Muscle layer of duodenum (tissue), 2 donors: ENCODE measurements around the gene PRDM2.

ENCODE experiments used
- H3K27ac ChIP-seq: one replicate; pipeline ENCODE4 v1.7.0; 2013; ENCODE audit warnings: mild to moderate bottlenecking, low read length
- H3K27me3 ChIP-seq: one replicate; pipeline ENCODE4 v1.7.0; 2013; ENCODE audit warnings: low read depth, mild to moderate bottlenecking, control low read depth, low read length
- H3K36me3 ChIP-seq, 2 donors: one replicate each; pipeline ENCODE4 v1.7.0; 2013; ENCODE audit warnings: low read length in 2 of 2, control low read depth in 1 of 2, mild to moderate bottlenecking in 1 of 2; ENCODE audit not compliant: insufficient read depth in 2 of 2, control insufficient read depth in 1 of 2
- H3K4me1 ChIP-seq, 2 donors: one replicate each; pipeline ENCODE4 v1.7.0; 2013; ENCODE audit warnings: low read length in 2 of 2, mild to moderate bottlenecking in 2 of 2, control low read depth in 1 of 2, moderate library complexity in 1 of 2; ENCODE audit not compliant: insufficient read depth in 2 of 2, control insufficient read depth in 1 of 2
- H3K4me3 ChIP-seq, 2 donors: one replicate each; pipeline ENCODE4 v1.7.0; 2013; ENCODE audit warnings: low read length in 2 of 2, low read depth in 1 of 2, mild to moderate bottlenecking in 1 of 2
- H3K9me3 ChIP-seq, 2 donors: one replicate each; pipeline ENCODE4 v1.7.0; 2013; ENCODE audit warnings: low read length in 2 of 2, control low read depth in 1 of 2, mild to moderate bottlenecking in 1 of 2; ENCODE audit not compliant: control insufficient read depth in 1 of 2
- donor health status: healthy.

Gene PRDM2

GRCh38 chr1:13832536-13832935, 132.5 kb downstream of the PRDM2 start:
- no peaks in the 10 kb centered on the region for H3K4me1 ChIP-seq
- H3K27ac ChIP-seq, result no peak overlapping the region
- no peaks in the 10 kb centered on the region for H3K36me3 ChIP-seq
- no peak overlapping the region for H3K4me3 ChIP-seq
- H3K27me3 ChIP-seq, result peaks cover 5% of the 10 kb centered on the region
- no peaks in the 10 kb centered on the region for H3K9me3 ChIP-seq

DNA sequence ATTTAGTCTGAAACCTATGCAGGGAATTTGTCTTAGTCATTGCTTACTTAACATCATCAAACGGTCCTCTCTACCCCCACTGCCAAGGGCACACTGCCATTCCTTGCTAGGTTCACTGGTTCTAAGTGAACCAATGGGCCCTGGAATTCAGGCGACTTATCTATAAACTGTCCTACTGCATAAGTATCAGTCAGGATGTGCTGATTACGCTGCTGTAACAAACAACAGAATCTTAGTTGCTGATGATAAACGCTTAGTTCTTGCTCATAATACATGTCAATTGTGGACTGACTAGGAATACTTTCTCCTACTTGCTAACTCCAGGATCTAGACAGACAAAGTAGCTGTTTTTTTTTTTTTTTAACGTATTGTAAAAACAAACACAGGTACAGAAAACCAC, 136.1 kb downstream of the PRDM2 start:
- H3K36me3 ChIP-seq, result no peaks in the 10 kb centered on the region
- no peaks in the 10 kb centered on the region for H3K9me3 ChIP-seq
- no peaks in the 10 kb centered on the region for H3K4me1 ChIP-seq
- no peak overlapping the region for H3K27ac ChIP-seq
- H3K27me3 ChIP-seq, result no peaks in the 10 kb centered on the region
- H3K4me3 ChIP-seq, result no peak overlapping the region

DNA sequence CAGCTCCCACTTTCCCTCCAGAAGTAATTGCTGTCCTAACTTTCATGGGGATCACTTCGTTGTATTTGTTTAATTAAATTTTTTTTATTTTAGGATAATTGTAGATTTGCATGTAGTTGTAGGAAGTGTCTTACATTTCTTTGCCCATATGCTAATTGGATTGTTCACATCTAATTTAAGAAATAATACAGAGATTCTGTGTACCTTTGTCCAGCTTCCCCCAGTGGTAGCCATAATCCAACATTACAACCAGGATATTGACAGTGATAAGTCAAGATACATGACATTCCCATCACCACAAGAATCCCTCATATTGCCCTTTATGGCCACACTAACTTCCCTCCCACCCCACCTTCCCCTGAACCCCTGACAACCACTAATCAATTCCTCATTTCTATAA, 136.6 kb downstream of the PRDM2 start:
- Histone ChIP-seq H3K4me3 (no peak overlapping the region), H3K27ac (no peak overlapping the region), H3K36me3 (no peaks in the 10 kb centered on the region), H3K9me3 (no peaks in the 10 kb centered on the region), H3K27me3 (no peaks in the 10 kb centered on the region), H3K4me1 (no peaks in the 10 kb centered on the region)

DNA sequence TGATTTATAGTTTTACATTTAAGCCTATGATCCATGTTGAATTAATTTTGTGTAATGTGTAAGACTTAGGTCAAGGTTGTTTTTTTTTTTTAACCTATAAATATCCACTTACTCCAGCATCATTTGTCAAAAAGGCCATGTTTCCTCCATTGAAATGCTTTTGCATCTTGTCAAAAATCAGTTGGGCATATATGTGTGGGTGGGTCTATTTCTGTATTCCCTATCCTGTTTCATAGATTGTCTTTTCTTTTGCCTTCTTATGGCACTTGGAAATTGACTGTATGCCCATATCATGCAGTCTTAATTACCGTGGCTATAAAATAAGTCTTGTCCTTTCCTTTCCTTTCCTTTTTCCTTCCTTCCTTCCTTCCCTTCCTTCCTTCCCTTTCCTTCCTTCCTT, 138.2 kb downstream of the PRDM2 start:
- no peak overlapping the region for H3K27ac ChIP-seq
- H3K4me3 ChIP-seq, result no peak overlapping the region
- H3K9me3 ChIP-seq, result no peaks in the 10 kb centered on the region
- no peaks in the 10 kb centered on the region for H3K36me3 ChIP-seq
- no peaks in the 10 kb centered on the region for H3K27me3 ChIP-seq
- H3K4me1 ChIP-seq, result no peaks in the 10 kb centered on the region

- Histone ChIP-seq H3K36me3 (no peaks in the 10 kb centered on the region), H3K4me1 (no peaks in the 10 kb centered on the region), H3K9me3 (no peaks in the 10 kb centered on the region), H3K4me3 (no peak overlapping the region), H3K27ac (no peak overlapping the region), H3K27me3 (no peaks in the 10 kb centered on the region)
Measured at GRCh38 chr1:13842497-13842896, 142.5 kb downstream of the PRDM2 start.

- Histone ChIP-seq H3K4me1 (no peaks in the 10 kb centered on the region), H3K27me3 (no peaks in the 10 kb centered on the region), H3K27ac (no peak overlapping the region), H3K36me3 (no peaks in the 10 kb centered on the region), H3K4me3 (no peak overlapping the region), H3K9me3 (peaks cover 0 to 3% of the 10 kb centered on the region in 2 donors)
Measured at GRCh38 chr1:13851726-13852125, 151.7 kb downstream of the PRDM2 start.

GRCh38 chr1:13855554-13855953, 155.6 kb downstream of the PRDM2 start:
- no peaks in the 10 kb centered on the region for H3K36me3 ChIP-seq
- peaks cover 0 to 7% of the 10 kb centered on the region in 2 donors for H3K9me3 ChIP-seq
- no peaks in the 10 kb centered on the region for H3K27me3 ChIP-seq
- H3K4me3 ChIP-seq, result no peak overlapping the region
- H3K4me1 ChIP-seq, result no peaks in the 10 kb centered on the region
- H3K27ac ChIP-seq, result no peak overlapping the region

- H3K27ac ChIP-seq, result no peak overlapping the region
- no peaks in the 10 kb centered on the region for H3K27me3 ChIP-seq
- H3K9me3 ChIP-seq, result peaks cover 0 to 7% of the 10 kb centered on the region in 2 donors
- H3K36me3 ChIP-seq, result no peaks in the 10 kb centered on the region
- no peaks in the 10 kb centered on the region for H3K4me1 ChIP-seq
- no peak overlapping the region for H3K4me3 ChIP-seq
Measured at GRCh38 chr1:13860031-13860430, 160.0 kb downstream of the PRDM2 start.

DNA sequence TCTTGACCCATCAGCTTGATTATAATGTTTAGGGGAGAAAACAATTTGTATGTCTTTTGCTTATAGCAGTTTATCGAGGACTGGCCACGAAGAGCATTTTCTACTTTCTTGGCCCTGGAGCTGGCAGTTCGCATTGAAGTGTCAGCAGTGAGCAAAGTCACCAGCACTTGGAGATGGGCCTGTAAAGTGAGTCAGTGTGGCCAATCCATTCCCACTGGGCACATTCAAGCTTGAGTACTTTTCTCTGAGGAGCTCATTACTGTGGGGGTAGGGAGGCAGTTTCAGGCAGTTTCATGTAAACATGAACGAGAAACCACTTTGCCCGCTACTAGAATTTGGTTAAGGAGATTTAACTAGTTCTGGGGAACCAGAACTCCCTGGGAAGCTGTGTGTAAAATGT, 164.8 kb downstream of the PRDM2 start:
- Histone ChIP-seq H3K4me1 (no peaks in the 10 kb centered on the region), H3K4me3 (no peak overlapping the region), H3K9me3 (no peaks in the 10 kb centered on the region), H3K27ac (no peak overlapping the region), H3K27me3 (no peaks in the 10 kb centered on the region), H3K36me3 (no peaks in the 10 kb centered on the region)

- Histone ChIP-seq H3K36me3 (no peaks in the 10 kb centered on the region), H3K27me3 (no peaks in the 10 kb centered on the region)
Measured at GRCh38 chr1:13865851-13866250, 165.9 kb downstream of the PRDM2 start.

GRCh38 chr1:13867603-13868002, 167.6 kb downstream of the PRDM2 start:
- Histone ChIP-seq H3K4me3 (no peak overlapping the region), H3K27ac (no peak overlapping the region)

More at GRCh38 chr1:13865851-13866250, 165.9 kb downstream of the PRDM2 start:
- Histone ChIP-seq H3K4me3 (no peak overlapping the region), H3K4me1 (no peaks in the 10 kb centered on the region), H3K9me3 (no peaks in the 10 kb centered on the region), H3K27ac (no peak overlapping the region)

DNA sequence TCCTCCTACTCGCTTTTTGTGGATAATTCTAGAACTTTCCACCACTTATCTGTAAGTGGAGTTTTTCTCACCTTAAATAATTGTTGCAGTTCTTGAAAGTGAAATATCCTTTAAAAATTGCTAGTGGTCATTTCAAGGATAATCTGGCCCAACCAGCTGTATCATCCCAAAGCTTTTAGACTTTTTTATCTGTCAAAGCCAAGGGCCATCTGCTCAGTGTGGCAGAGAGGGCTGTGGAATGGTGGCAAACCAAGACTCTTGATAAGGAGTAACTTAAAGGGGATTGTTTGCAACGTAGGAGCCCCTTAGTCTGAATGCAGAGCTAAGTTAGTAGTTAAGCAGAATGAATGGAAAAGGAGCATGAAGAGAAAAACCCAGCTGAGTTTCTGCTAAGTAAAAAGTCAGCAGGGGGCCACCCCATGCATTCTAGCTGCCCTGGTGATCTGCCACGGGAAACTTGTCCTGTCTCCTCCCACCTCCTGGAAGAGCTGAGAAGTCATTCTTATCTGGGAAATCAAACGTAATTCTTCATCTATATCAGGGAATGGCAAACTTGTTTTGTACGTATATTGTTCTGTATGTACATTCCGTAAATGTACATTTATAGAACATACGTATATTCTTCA, 169.3 kb downstream of the PRDM2 start:
- no peak overlapping the region for H3K27ac ChIP-seq
- H3K4me1 ChIP-seq, result no peaks in the 10 kb centered on the region
- no peak overlapping the region for H3K4me3 ChIP-seq
- no peaks in the 10 kb centered on the region for H3K27me3 ChIP-seq
- H3K36me3 ChIP-seq, result no peaks in the 10 kb centered on the region
- no peaks in the 10 kb centered on the region for H3K9me3 ChIP-seq

More at GRCh38 chr1:13867603-13868002, 167.6 kb downstream of the PRDM2 start:
- Histone ChIP-seq H3K27me3 (no peaks in the 10 kb centered on the region), H3K4me1 (no peaks in the 10 kb centered on the region), H3K9me3 (no peaks in the 10 kb centered on the region), H3K36me3 (no peaks in the 10 kb centered on the region)
